ENCODE results near the gene CCK. TPM values are rescaled to one million over a fixed set of nuclear protein-coding genes. Genes with fewer than 3 reads are reported as not detected.

Gene CCK
- total RNA-seq, 1 donor from 2014 or later, result 7.8 TPM

- Histone ChIP-seq H3K36me3 (ENCODE audit: control insufficient read depth in 3 of 3, insufficient read depth in 3 of 3, low read length in 3 of 3) (no peaks in the 10 kb centered on the region), H3K27ac (ENCODE audit: low read depth, low read length) (no peak overlapping the region), H3K9ac (ENCODE audit: low read depth in 1 of 3, low read length in 3 of 3) (no peak overlapping the region), H3K4me1 (ENCODE audit: control insufficient read depth in 3 of 3, insufficient read depth in 3 of 3, low read length in 3 of 3) (no peaks in the 10 kb centered on the region), H3K4me3 (ENCODE audit: low read length in 3 of 3) (no peak overlapping the region), H3K27me3 (ENCODE audit: control insufficient read depth in 3 of 3, insufficient read depth in 3 of 3, low read length in 3 of 3) (peaks cover 8 to 11% (median 9%) of the 10 kb centered on the region in 3 donors), H3K9me3 (ENCODE audit: control insufficient read depth in 3 of 3, low read length in 3 of 3) (no peaks in the 10 kb centered on the region)
These were observed 11.4 kb downstream of the CCK start for GRCh38 chr3:42254566-42254965.

GRCh38 chr3:42250761-42251160 is 15.2 kb downstream of the CCK start:
- Histone ChIP-seq H3K27ac (ENCODE audit: low read depth, low read length) (no peak overlapping the region), H3K9ac (ENCODE audit: low read depth in 1 of 3, low read length in 3 of 3) (no peak overlapping the region), H3K4me1 (ENCODE audit: control insufficient read depth in 3 of 3, insufficient read depth in 3 of 3, low read length in 3 of 3) (peaks cover 0 to 2% (median 0%) of the 10 kb centered on the region in 3 donors), H3K4me3 (ENCODE audit: low read length in 3 of 3) (no peak overlapping the region), H3K36me3 (ENCODE audit: control insufficient read depth in 3 of 3, insufficient read depth in 3 of 3, low read length in 3 of 3) (no peaks in the 10 kb centered on the region), H3K27me3 (ENCODE audit: control insufficient read depth in 3 of 3, insufficient read depth in 3 of 3, low read length in 3 of 3) (peaks cover 6 to 12% (median 8%) of the 10 kb centered on the region in 3 donors), H3K9me3 (ENCODE audit: control insufficient read depth in 3 of 3, low read length in 3 of 3) (no peaks in the 10 kb centered on the region)

GRCh38 chr3:42247576-42248027 is 18.4 kb downstream of the CCK start:
- no peak overlapping the region for H3K27ac ChIP-seq (ENCODE audit: low read depth, low read length)
- H3K4me3 ChIP-seq (ENCODE audit: low read length in 3 of 3), result peak overlapping the region in 1 of 3 donors; percentile 49
- H3K36me3 ChIP-seq (ENCODE audit: control insufficient read depth in 3 of 3, insufficient read depth in 3 of 3, low read length in 3 of 3), result no peaks in the 10 kb centered on the region
- H3K4me1 ChIP-seq (ENCODE audit: control insufficient read depth in 3 of 3, insufficient read depth in 3 of 3, low read length in 3 of 3), result peaks cover 0 to 2% (median 0%) of the 10 kb centered on the region in 3 donors
- H3K9me3 ChIP-seq (ENCODE audit: control insufficient read depth in 3 of 3, low read length in 3 of 3), result no peaks in the 10 kb centered on the region
- peaks cover 3 to 8% (median 6%) of the 10 kb centered on the region in 3 donors for H3K27me3 ChIP-seq (ENCODE audit: control insufficient read depth in 3 of 3, insufficient read depth in 3 of 3, low read length in 3 of 3)
- H3K9ac ChIP-seq (ENCODE audit: low read depth in 1 of 3, low read length in 3 of 3), result peak overlapping the region in 2 of 3 donors; percentile 5 to 26

- peaks cover 0 to 8% (median 3%) of the 10 kb centered on the region in 3 donors for H3K27me3 ChIP-seq (ENCODE audit: control insufficient read depth in 3 of 3, insufficient read depth in 3 of 3, low read length in 3 of 3)
- H3K4me3 ChIP-seq (ENCODE audit: low read length in 3 of 3), result no peak overlapping the region
- no peaks in the 10 kb centered on the region for H3K36me3 ChIP-seq (ENCODE audit: control insufficient read depth in 3 of 3, insufficient read depth in 3 of 3, low read length in 3 of 3)
- no peak overlapping the region for H3K27ac ChIP-seq (ENCODE audit: low read depth, low read length)
- H3K4me1 ChIP-seq (ENCODE audit: control insufficient read depth in 3 of 3, insufficient read depth in 3 of 3, low read length in 3 of 3), result peaks cover 0 to 2% (median 0%) of the 10 kb centered on the region in 3 donors
- H3K9me3 ChIP-seq (ENCODE audit: control insufficient read depth in 3 of 3, low read length in 3 of 3), result no peaks in the 10 kb centered on the region
- H3K9ac ChIP-seq (ENCODE audit: low read depth in 1 of 3, low read length in 3 of 3), result no peak overlapping the region
These were observed 19.9 kb downstream of the CCK start for GRCh38 chr3:42246091-42246490.

GRCh38 chr3:42236611-42237010 is 29.4 kb downstream of the CCK start:
- no peaks in the 10 kb centered on the region for H3K36me3 ChIP-seq (ENCODE audit: control insufficient read depth in 3 of 3, insufficient read depth in 3 of 3, low read length in 3 of 3)
- peaks cover 0 to 4% (median 2%) of the 10 kb centered on the region in 3 donors for H3K27me3 ChIP-seq (ENCODE audit: control insufficient read depth in 3 of 3, insufficient read depth in 3 of 3, low read length in 3 of 3)
- H3K9me3 ChIP-seq (ENCODE audit: control insufficient read depth in 3 of 3, low read length in 3 of 3), result peaks cover 3 to 7% (median 4%) of the 10 kb centered on the region in 3 donors
- H3K4me3 ChIP-seq (ENCODE audit: low read length in 3 of 3), result no peak overlapping the region
- H3K9ac ChIP-seq (ENCODE audit: low read depth in 1 of 3, low read length in 3 of 3), result no peak overlapping the region
- no peak overlapping the region for H3K27ac ChIP-seq (ENCODE audit: low read depth, low read length)
- H3K4me1 ChIP-seq (ENCODE audit: control insufficient read depth in 3 of 3, insufficient read depth in 3 of 3, low read length in 3 of 3), result no peaks in the 10 kb centered on the region

GRCh38 chr3:42235532-42235931 is 30.5 kb downstream of the CCK start:
- H3K4me3 ChIP-seq (ENCODE audit: low read length in 3 of 3), result no peak overlapping the region
- peaks cover 3 to 7% (median 4%) of the 10 kb centered on the region in 3 donors for H3K9me3 ChIP-seq (ENCODE audit: control insufficient read depth in 3 of 3, low read length in 3 of 3)
- H3K4me1 ChIP-seq (ENCODE audit: control insufficient read depth in 3 of 3, insufficient read depth in 3 of 3, low read length in 3 of 3), result no peaks in the 10 kb centered on the region
- H3K9ac ChIP-seq (ENCODE audit: low read depth in 1 of 3, low read length in 3 of 3), result no peak overlapping the region
- H3K27me3 ChIP-seq (ENCODE audit: control insufficient read depth in 3 of 3, insufficient read depth in 3 of 3, low read length in 3 of 3), result peaks cover 0 to 4% (median 2%) of the 10 kb centered on the region in 3 donors
- no peak overlapping the region for H3K27ac ChIP-seq (ENCODE audit: low read depth, low read length)
- H3K36me3 ChIP-seq (ENCODE audit: control insufficient read depth in 3 of 3, insufficient read depth in 3 of 3, low read length in 3 of 3), result no peaks in the 10 kb centered on the region

- Histone ChIP-seq H3K9me3 (ENCODE audit: control insufficient read depth in 3 of 3, low read length in 3 of 3) (no peaks in the 10 kb centered on the region), H3K27me3 (ENCODE audit: control insufficient read depth in 3 of 3, insufficient read depth in 3 of 3, low read length in 3 of 3) (peaks cover 0 to 4% (median 2%) of the 10 kb centered on the region in 3 donors), H3K9ac (ENCODE audit: low read depth in 1 of 3, low read length in 3 of 3) (no peak overlapping the region), H3K36me3 (ENCODE audit: control insufficient read depth in 3 of 3, insufficient read depth in 3 of 3, low read length in 3 of 3) (no peaks in the 10 kb centered on the region), H3K4me3 (ENCODE audit: low read length in 3 of 3) (no peak overlapping the region), H3K4me1 (ENCODE audit: control insufficient read depth in 3 of 3, insufficient read depth in 3 of 3, low read length in 3 of 3) (peaks cover 0 to 4% (median 0%) of the 10 kb centered on the region in 3 donors), H3K27ac (ENCODE audit: low read depth, low read length) (no peak overlapping the region)
These were observed 35.1 kb downstream of the CCK start for GRCh38 chr3:42230860-42231259.

- Histone ChIP-seq H3K27ac (ENCODE audit: low read depth, low read length) (no peak overlapping the region), H3K36me3 (ENCODE audit: control insufficient read depth in 3 of 3, insufficient read depth in 3 of 3, low read length in 3 of 3) (no peaks in the 10 kb centered on the region), H3K9me3 (ENCODE audit: control insufficient read depth in 3 of 3, low read length in 3 of 3) (no peaks in the 10 kb centered on the region), H3K9ac (ENCODE audit: low read depth in 1 of 3, low read length in 3 of 3) (no peak overlapping the region), H3K27me3 (ENCODE audit: control insufficient read depth in 3 of 3, insufficient read depth in 3 of 3, low read length in 3 of 3) (peaks cover 0 to 4% (median 2%) of the 10 kb centered on the region in 3 donors), H3K4me1 (ENCODE audit: control insufficient read depth in 3 of 3, insufficient read depth in 3 of 3, low read length in 3 of 3) (peaks cover 0 to 6% (median 5%) of the 10 kb centered on the region in 3 donors), H3K4me3 (ENCODE audit: low read length in 3 of 3) (no peak overlapping the region)
These were observed 35.9 kb downstream of the CCK start for GRCh38 chr3:42229942-42230688.

GRCh38 chr3:42229266-42229941 is 36.6 kb downstream of the CCK start:
- H3K9me3 ChIP-seq (ENCODE audit: control insufficient read depth in 3 of 3, low read length in 3 of 3), result no peaks in the 10 kb centered on the region
- H3K4me3 ChIP-seq (ENCODE audit: low read length in 3 of 3), result no peak overlapping the region
- H3K4me1 ChIP-seq (ENCODE audit: control insufficient read depth in 3 of 3, insufficient read depth in 3 of 3, low read length in 3 of 3), result peaks cover 0 to 11% (median 9%) of the 10 kb centered on the region in 3 donors
- no peak overlapping the region for H3K9ac ChIP-seq (ENCODE audit: low read depth in 1 of 3, low read length in 3 of 3)
- no peaks in the 10 kb centered on the region for H3K36me3 ChIP-seq (ENCODE audit: control insufficient read depth in 3 of 3, insufficient read depth in 3 of 3, low read length in 3 of 3)
- peaks cover 0 to 4% (median 0%) of the 10 kb centered on the region in 3 donors for H3K27me3 ChIP-seq (ENCODE audit: control insufficient read depth in 3 of 3, insufficient read depth in 3 of 3, low read length in 3 of 3)
- no peak overlapping the region for H3K27ac ChIP-seq (ENCODE audit: low read depth, low read length)

- Histone ChIP-seq H3K27me3 (ENCODE audit: control insufficient read depth in 3 of 3, insufficient read depth in 3 of 3, low read length in 3 of 3) (peaks cover 0 to under 1% (median 0%) of the 10 kb centered on the region in 3 donors), H3K36me3 (ENCODE audit: control insufficient read depth in 3 of 3, insufficient read depth in 3 of 3, low read length in 3 of 3) (peaks cover 4 to 6% (median 4%) of the 10 kb centered on the region in 3 donors), H3K9me3 (ENCODE audit: control insufficient read depth in 3 of 3, low read length in 3 of 3) (no peaks in the 10 kb centered on the region), H3K9ac (ENCODE audit: low read depth in 1 of 3, low read length in 3 of 3) (no peak overlapping the region), H3K4me3 (ENCODE audit: low read length in 3 of 3) (no peak overlapping the region), H3K27ac (ENCODE audit: low read depth, low read length) (no peak overlapping the region), H3K4me1 (ENCODE audit: control insufficient read depth in 3 of 3, insufficient read depth in 3 of 3, low read length in 3 of 3) (peaks cover 0 to 17% (median 15%) of the 10 kb centered on the region in 3 donors)
These were observed 37.2 kb downstream of the CCK start for GRCh38 chr3:42228796-42229195.

Data from skeletal muscle tissue (tissue), 4 donors.